ENCODE data around the gene PBOV1.
"Not testable (repeated sequence)": the region's sequence is repeated elsewhere in the genome, so short reads cannot be mapped to it uniquely, and the experiment has no call there.

Gene PBOV1

DNA sequence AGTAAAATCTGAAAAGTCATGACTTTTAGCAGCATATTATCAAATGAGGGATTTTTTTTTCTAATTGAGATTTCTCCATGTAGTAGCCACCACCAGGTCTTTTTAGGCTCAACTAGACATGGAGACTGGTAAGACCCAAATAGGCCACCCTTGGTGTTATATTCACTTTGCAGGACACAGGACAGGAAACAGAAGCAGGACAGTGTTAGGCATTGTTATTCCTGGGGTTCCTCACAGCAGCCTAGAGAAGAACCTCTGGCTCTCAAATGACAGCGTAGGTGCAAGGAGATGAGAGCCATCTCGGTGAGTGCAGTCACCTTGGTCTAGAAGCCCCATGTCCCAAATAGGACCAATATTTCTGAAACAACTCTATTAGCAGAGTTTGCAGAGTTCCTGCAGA, 19.2 kb upstream of the PBOV1 start:
- DNase-seq, result no peak

DNA sequence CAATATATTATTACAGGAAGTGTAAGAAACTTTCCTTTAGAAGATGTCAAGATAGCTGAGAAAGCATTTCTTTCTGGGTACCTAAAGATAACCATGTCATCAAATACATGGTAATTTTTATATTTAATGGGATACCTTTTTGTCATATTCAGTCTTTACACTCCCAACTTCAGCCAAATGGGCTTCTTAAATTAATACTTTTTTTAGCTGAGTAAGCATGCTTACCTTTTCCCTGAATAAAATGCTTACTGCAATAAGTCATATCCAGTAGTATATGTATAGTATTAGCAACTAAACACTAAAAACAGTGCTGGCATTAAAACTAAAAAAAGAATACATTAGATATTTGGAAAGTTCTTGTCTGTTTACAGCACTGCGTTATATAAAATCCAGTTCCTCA, 17.4 kb upstream of the PBOV1 start:
- no peak for DNase-seq

DNA sequence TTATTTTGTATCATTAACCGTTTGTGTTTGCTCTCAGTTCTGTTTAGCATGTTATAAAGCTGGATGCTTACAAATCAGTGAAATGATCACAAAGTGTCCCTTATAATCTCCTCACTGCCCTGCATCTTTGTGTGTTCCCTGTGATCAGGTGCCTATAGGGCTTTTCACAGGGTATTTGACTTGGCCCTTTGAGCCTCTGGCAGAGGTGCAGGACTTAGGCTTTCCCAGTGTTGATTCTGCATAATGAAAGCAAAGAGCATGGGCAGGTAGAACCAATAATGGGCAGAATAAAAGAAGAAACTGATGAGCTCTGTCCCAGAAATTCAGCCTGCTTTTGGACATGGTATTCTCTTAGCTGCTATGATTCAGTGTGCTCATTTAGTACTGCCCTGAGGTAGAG, 16.9 kb upstream of the PBOV1 start:
- DNase-seq, result no peak

DNA sequence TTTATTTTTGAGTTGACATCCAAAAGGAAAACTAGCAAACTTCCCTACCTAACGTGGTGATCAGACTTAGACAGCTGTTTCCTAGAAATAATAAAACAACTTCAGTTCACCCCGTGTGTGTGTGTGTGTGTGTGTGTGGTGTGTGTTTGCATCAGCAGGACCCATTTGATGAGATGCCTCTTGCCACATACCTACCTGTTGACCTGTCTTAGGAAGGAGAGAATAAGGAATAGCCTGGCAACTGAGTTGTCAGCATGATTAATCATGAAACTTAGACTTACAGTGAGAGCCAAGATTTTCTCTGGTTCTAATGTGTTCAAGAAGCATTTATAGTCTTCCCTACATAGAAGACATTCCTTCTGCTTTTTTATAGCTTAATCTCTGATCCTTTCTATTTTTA, 16.1 kb upstream of the PBOV1 start:
- DNase-seq, result no peak

DNA sequence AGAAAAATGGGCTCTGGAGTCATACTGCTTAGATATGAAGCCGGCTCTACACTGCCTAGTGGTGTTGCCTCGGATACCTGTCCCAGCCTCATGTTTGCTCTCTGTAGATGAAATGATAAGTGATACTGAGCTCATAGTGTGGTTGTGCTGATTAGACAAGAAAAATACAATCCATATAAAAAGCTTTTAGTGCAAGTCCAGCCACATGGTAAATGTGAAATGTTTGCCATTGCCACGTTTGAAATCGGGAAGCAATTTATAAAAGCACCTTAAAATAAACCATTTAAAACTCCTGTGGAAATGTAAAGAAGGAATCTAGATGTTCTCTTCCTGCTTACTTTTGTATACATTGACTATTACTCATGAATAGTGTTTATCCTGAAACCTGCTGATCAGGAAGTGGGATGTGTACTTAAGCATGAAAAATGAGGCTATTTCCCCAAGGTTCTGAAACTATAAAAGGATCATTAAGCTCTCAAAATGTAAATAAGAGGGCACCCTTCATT, 13.1 kb upstream of the PBOV1 start:
- DNase-seq, result no peak

DNA sequence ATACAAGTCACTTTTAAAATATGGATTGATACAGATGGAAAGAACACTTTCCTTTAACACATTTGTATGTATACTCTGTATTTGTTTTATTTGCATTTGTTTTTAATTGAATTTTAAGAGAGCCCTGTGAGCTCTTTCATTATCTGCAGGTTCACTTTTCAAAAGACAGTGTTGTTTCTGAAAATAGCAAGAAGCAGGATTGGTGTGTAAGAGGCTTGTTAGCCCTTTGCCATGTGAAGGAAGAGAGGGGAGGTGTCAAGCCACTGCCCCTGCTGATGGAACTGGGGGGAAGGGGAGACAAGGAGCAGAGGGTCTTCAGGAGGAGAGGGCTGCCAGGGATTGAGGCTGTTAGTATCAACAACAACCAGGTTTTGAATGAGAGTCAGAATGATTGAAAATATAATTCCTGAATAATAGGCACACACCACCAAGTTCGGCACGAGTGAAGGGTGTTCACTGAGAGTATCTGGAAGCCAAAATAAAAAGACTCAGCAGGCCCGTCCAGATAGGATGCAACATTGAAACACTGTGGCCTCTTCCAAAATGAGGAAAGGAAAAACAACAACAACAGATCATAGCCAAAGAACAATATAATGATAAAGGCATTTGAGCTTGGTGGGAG, 12.6 kb upstream of the PBOV1 start:
- no peak for DNase-seq

DNA sequence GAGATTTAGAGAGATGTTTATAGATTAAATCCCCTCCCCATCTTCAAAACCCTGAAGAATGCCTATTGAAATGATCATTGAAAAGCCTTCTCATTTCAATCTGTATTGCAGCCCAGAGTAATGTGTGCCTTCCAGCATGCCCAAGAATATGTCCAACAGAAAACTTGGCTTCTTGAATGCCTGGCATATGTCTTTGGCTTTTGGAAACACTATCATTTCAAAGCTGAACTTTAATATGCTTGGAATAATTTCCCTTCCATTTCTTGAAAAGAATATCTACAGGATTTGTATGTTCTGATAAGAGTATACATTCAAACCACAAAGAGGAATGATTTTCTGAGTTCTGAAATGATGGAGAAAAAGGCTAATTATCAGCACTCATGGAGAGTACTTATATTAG, 11.9 kb upstream of the PBOV1 start:
- no peak for DNase-seq

DNA sequence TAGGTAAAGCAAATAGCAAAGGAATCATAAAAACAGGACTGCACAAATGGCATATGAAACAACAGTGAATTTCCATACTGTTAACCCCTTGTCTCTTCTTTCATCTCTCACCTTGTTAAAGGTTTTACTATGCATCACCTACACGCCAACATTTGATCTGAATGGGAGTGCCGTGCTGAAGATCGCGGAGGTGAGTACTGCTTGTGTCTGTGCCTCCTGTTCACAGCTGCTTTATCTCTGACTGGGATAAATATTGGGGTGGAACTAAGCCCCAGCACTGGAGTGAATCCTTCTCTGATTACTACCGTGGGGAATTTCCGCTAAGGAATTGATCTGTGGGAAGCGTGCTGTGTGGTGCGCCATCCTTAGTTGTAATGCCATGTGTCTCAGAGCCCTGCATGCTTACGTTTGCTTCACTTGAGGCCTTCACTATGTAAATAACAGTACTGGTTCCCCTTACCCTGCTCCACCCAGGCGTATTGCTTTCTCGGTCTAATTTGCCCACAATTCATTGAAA, 11.4 kb upstream of the PBOV1 start:
- no peak for DNase-seq

DNA sequence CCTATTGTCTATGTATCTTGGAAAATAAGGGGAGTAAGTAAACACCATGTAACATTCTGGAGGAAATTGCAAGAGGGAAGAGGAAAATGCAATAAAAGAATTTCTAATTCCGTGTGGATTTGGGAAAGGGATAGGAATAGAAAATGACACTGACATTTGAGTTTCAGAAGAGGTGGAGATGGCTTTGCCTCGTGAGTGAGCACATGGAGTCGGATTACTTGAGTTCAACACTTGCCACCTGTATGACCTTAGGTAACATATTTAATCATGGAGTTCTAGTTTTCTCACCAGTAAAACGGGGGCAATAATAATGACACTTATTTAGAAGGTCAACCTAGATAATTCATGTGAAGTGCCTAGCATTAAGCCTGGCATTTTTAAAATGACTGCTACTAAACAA, 10.8 kb upstream of the PBOV1 start:
- DNase-seq, result no peak

DNA sequence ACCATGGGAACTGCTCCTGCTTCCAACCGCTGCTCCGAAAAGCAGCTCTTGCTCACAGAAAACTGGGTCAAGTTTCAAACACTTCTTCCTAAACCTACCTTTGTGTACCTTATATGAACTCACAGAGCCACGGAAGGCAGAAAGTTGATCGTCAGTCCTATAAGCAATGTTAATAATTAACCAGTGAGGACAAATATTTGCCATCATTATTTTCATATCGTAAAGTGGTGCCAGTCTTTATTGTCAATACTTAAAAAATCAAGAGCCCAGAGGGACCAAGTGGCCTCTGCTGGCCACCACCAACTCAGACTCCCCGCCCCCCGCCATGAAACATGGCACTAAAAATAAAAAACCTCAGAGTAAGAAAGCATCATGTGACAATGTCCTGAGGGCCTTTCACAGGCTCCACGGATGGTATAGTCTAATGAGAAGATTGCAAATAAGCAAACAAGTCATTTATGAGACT, 9.1 kb upstream of the PBOV1 start:
- no peak for DNase-seq

DNA sequence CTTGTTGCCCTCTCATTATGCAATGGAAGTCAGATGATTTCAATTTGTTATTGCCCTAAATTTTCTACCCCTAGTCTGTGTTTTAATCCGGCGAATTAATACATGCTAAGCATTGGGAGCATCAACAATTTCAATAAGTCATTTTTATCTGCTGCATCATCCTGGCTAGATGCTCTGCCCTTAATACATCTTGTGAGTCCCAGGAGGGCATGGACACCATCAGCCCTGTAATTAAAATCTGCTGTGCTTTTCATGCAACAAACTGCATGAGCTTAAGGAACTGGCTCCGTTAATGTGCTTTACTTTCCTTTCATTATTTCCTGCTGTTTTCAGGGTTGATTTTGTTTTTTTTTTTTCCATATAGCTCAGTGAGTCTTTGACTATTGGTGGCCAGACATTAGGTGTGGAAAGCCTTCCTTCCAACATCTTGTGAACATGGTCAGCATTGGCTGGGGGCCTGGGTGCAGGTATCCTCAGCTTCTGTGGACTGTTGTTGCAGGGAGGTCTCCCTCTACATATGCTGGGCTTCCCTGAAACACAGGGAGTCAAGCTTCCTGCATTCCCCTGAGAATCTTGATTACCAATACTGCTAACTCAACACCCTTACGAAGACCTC, 8.5 kb upstream of the PBOV1 start:
- DNase-seq, result no peak

DNA sequence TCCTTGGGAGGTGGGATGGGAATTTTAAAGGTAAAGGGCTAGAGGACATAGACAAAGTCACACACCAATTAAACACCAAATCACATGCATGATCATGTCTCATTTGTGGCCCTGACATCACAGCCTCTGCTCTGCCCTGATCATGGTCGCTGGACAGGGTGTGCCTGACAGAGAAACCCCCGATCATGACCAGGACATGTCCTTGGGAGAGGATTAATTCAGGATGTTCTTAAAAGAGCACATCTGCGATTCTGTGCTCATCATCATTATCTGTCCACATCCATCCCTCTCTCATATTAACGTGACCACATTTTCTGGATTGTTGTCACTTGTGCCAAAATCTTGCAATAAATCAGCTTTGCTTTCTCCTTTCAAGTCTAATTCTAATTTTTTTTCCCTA, 7.7 kb upstream of the PBOV1 start:
- no peak for DNase-seq

DNA sequence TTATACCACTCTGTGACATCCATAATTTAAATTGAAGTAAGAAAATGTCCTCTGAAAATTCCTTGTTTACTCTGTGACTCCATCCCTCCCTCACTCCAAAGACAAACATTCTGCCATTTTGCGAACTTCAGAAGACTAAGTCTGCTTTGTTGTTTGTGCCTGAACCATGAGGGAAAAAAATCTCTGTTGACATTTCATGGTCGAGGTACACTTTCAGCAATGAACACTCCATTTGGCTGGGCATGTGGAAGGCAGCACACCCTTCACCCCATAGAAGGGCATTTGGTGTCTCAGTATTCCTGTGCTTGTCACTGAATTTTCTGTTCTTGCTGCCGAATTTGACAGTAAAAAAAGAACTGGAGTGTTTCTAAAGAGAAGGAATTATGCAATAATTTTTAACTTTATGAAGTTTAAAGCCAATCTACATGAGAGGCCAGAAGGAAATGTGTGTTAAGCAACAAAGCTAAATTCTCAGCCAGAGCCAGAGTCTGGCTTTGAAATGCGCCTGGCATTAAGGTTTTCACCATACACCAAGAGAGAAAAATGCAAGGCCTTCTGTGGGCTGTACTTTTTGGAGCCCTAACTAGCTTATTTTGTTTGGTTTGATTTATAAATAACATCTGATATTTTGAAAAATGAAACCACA, 4.7 kb upstream of the PBOV1 start:
- DNase-seq, result no peak

DNA sequence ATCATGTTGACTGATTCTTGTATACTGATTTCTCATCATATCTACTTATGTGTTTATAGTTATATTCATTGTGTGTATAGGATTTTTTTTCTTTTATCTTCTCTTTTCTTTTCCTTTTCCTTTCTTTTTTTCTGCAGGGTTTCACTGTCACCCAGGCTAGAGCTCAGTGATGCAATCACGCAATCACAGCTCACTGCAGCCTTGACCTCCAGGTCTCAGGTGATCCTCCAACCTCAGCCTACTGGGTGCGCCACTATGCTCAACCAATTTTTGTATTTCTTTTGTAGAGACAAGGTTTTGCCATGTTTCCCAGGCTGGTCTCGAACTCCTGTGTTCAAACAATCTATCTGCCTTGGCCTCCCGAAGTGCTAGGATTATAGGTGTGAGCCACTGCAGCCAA, 1.6 kb upstream of the PBOV1 start:
- DNase-seq, result no peak

DNA sequence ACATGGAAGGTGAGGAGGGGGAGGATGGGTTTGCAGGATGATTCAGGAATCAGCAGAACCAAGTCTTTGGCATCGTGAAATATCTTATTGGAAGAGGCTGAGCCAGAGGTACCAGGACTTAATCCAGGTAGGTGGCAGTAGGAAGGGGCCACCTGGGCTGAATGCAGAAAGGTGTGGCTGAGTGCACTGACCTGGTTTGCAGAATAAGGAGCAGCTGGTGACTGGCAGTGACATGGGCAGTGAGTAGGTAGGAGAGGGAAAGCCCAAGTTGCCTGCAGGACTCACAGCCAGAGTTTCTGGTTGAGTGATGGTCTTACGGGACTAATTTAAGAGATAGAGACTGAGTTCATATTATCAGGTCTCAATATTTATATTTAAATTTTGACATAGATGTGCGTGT, 1.1 kb upstream of the PBOV1 start:
- no peak for DNase-seq

DNA sequence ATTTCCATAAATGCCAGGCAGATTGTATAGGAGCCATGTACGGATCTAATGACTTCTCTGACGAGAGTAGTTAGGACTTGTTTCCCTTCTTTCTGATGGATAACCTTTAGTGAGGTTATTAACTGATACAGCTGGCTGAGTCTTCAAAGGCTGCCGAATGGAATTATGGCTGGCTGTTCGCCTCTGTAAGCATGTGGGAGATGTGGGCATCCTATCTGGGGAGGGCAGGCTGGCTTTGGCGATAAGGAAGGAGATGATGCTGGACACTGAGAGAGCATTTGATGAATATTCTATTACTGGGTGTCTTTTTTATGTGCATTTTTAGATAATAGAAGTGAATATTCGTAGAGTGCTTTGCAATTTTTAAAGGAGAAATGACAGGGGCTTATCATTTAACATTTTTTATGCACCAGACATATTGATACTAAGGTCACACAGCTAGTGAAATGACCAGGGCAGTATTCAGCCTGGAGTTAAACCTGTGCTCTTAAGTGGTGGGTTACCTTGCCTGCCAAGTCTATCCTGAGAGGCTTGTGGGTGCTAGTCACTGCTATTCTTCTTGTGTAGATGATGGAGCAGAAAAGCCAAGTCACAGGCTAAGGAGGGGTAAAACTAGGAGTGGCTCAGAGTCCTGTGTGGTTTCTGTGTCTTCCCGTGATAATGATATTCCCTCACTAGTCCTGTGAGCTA, 3.1 kb downstream of the PBOV1 start:
- DNase-seq, result no peak

DNA sequence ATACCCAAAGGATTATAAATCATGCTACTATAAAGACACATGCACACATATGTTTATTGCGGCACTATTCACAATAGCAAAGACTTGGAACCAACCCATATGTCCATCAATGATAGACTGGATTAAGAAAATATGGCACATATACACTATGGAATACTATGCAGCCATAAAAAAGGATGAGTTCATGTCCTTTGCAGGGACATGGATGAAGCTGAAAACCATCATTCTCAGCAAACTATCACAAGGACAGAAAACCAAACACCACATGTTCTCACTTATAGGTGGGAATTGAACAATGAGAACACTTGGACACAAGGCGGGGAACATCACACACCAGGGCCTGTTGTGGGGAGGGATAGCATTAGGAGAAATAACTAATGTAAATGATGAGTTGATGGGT, 5.8 kb downstream of the PBOV1 start:
- DNase-seq, result not testable (repeated sequence)

DNA sequence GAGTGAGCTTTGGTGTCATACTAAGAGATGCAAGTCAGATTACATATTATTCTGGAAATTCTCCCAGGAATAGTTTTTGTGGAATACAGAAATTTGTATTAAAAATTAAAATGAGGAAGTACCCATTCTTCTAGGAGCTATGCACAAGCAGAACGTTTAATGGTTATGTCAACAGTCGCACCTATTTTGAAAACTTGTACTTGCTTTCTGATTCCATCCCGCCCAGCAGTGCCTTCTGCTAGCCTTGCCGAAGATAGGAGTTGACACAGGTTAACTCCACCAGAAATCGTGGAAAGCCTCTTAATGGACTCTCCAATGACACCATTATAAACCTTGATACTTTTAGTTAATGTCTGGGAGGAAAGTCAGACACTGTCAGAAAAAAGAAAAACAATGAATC, 6.7 kb downstream of the PBOV1 start:
- no peak for DNase-seq

DNA sequence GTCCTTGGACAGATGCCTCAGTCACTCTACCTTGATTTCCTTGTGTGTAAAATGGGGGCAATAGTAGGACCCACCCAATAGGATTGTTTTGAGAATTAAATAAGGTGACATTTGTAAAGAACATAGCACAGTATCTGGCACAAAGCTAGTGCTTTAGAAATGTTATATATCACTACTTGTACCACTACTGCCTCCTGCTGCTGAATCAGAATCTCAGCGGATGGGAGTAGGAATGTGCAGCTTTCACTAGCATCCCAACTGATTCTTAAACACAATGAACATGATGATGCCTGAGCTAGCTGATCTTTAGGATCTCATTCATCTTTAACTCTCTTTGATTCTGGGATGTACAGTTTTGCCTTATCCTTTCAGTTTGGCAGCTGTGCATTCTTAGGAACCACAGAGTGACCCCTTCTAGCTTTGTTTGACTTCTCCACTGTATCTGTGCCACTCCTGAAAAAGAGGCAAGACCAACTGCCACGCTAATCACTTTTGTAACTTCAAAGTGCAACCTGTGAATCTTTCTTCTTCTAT, 7.2 kb downstream of the PBOV1 start:
- DNase-seq, result no peak

DNA sequence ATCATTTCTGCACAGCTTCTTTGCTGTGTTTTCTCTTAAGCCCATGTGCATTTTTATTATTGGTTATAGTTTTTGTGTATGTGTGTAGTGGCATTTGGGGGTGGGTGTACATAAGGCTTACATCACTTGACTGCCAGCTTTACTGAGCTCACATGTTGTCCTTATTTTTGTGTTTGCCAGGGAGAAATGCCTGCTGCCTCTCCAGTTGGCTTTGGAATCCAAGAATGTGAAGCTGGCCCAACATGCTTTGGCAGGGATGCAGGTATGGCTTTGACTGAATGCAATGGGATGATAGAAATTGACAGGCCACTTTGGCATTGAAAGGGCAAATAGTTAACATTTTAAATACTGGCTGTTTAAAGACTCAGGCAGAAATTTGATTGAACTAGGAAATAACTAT, 11.4 kb downstream of the PBOV1 start:
- no peak for DNase-seq

DNA sequence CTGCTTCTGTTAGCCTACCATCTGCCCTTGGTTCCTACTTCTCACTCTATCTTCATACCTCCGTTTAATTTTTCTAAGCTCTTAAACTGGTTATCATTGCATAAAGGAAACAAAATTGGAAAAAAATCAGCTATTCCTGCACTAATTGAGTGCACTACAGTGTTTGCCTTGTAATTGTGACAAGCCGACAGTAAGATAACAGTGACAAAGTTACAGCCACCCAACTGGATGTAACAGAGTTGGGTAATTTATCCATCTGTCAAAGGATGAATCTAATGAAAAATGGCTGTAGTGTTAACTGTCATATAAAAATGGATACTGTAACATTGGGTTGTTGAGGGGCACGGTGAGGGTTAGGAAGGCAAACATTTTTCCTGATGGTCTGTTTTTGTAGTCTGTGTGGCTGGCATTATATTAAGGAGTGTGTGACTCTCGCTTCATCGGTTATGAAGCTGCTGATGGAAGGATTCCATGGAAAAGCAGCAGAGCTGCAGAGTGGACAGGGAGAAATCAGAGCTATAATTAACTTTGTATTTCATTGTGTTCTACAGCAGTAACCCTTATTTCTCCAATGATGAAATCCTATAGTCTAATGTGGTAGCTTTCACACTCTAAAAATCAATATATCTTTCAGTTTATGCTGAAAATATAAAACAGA, 12.7 kb downstream of the PBOV1 start:
- no peak for DNase-seq

DNA sequence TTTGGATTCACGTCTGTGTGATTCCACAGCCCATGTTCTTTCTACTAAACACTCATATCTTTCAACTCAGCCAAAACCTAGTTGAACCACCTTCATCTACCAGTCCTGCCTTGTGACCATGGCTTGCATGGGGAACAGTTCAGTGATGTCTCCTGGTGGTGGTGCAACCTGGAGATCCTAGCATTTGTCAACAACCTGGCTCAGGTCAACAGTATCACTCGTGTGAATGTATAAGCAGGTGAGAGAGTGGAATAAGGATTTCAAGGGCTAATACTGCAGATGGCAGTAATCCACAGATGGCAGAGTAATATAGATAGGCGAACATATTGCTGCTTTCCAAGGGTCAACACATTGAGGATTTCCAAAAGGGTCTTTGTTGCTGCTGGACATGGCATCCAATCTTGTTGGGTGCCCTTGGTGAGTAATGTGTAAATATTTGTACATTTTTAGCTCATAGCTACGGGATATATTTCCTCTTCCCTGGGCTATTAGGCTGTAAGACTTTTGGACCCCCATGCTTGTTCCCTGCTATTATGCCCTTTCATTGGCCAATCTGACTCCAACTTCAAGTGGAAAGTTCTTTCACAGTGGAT, 13.4 kb downstream of the PBOV1 start:
- no peak for DNase-seq
